Activated naive CD8-positive, alpha-beta T cell treated with anti-CD3 and anti-CD28 coated beads, Interleukin-2, amount 10 ng/mL, durations not matched to agents 7 days and 5 days (primary cell): ENCODE data around the gene MAP3K19. TPM values are rescaled to one million over a fixed set of nuclear protein-coding genes. Genes with fewer than 3 reads are reported as not detected.
"Not testable (repeated sequence)": the region's sequence is repeated elsewhere in the genome, so short reads cannot be mapped to it uniquely, and the experiment has no call there.

Experiments
- ATAC-seq: fragments of 150-1000 bp; cut with Tn5 transposase; one replicate; pipeline ENCODE4 v1.10.0; 2021; ENCODE audit warnings: low read depth, moderate library complexity
- POLR2A ChIA-PET: fragments of 350-600 bp; sonication (Branson Sonifier 250); formaldehyde crosslinking; loops from one replicate; lab custom pipeline; 2021; ENCODE audit warnings: antibody characterized with exemption; lab: Charles Lee
- DNase-seq: peaks from one replicate; pipeline ENCODE4 v3.0.0; 2021
- H3K27ac Mint-ChIP-seq: one replicate; pipeline ENCODE4 v1.8.0; 2022; ENCODE audit warnings: mild to moderate bottlenecking, mixed read lengths
- H3K27me3 Mint-ChIP-seq: one replicate; pipeline ENCODE4 v1.8.0; 2022; ENCODE audit warnings: mild to moderate bottlenecking, moderate library complexity, mixed read lengths
- H3K36me3 Mint-ChIP-seq: one replicate; pipeline ENCODE4 v1.8.0; 2021; ENCODE audit warnings: mild to moderate bottlenecking, mixed read lengths
- H3K4me1 Mint-ChIP-seq: one replicate; pipeline ENCODE4 v1.8.0; 2021; ENCODE audit warnings: mixed read lengths
- H3K4me3 Mint-ChIP-seq: one replicate; pipeline ENCODE4 v1.8.0; 2022; ENCODE audit warnings: mild to moderate bottlenecking, moderate library complexity, mixed read lengths
- H3K9me3 Mint-ChIP-seq: one replicate; pipeline ENCODE4 v1.8.0; 2021; ENCODE audit warnings: mixed read lengths
- total RNA-seq, 2 experiments: library from RNA; stranded (reverse); gene quantifications; one replicate each; pipeline ENCODE4 v1.2.3, GENCODE V29; 2021

The MAP3K19 gene
- total RNA-seq, 2 experiments from 2014 or later = not detected

- Mint-ChIP-seq H3K27ac (no peak overlapping the region), H3K4me1 (no peaks in the 10 kb centered on the region), H3K9me3 (peaks cover under 1% of the 10 kb centered on the region), H3K4me3 (no peak overlapping the region), H3K36me3 (no peaks in the 10 kb centered on the region), H3K27me3 (no peaks in the 10 kb centered on the region)
- no peak for DNase-seq
- POLR2A ChIA-PET = no interaction called here
- ATAC-seq = no peak
Measured at GRCh38 chr2:135037831-135038230, 9.4 kb downstream of the MAP3K19 start.

- H3K27me3 Mint-ChIP-seq, H3K4me1 Mint-ChIP-seq, ATAC-seq, H3K9me3 Mint-ChIP-seq, DNase-seq, POLR2A ChIA-PET, H3K4me3 Mint-ChIP-seq, H3K27ac Mint-ChIP-seq, H3K36me3 Mint-ChIP-seq: not testable (repeated sequence)
Measured at GRCh38 chr2:135033216-135033615, 14.0 kb downstream of the MAP3K19 start.

- no peaks in the 10 kb centered on the region for H3K4me1 Mint-ChIP-seq
- ATAC-seq (no peak), DNase-seq (no peak)
- no peak overlapping the region for H3K4me3 Mint-ChIP-seq
- POLR2A ChIA-PET = no interaction called here
- no peak overlapping the region for H3K27ac Mint-ChIP-seq
- no peaks in the 10 kb centered on the region for H3K27me3 Mint-ChIP-seq
- H3K9me3 Mint-ChIP-seq = no peaks in the 10 kb centered on the region
- no peaks in the 10 kb centered on the region for H3K36me3 Mint-ChIP-seq
Measured at GRCh38 chr2:135030826-135031225, 16.4 kb downstream of the MAP3K19 start.

GRCh38 chr2:135029481-135030134 is 17.6 kb downstream of the MAP3K19 start:
- no peak for ATAC-seq
- POLR2A ChIA-PET = no interaction called here
- Mint-ChIP-seq H3K4me1 (no peaks in the 10 kb centered on the region), H3K27me3 (no peaks in the 10 kb centered on the region), H3K9me3 (peaks cover 2% of the 10 kb centered on the region), H3K4me3 (no peak overlapping the region), H3K27ac (no peak overlapping the region), H3K36me3 (no peaks in the 10 kb centered on the region)
- DNase-seq = no peak

GRCh38 chr2:135023886-135024485 is 23.3 kb downstream of the MAP3K19 start:
- Mint-ChIP-seq H3K27ac (peak overlapping the region; percentile 8), H3K4me3 (peak overlapping the region; percentile 48), H3K9me3 (peaks cover 10% of the 10 kb centered on the region), H3K27me3 (no peaks in the 10 kb centered on the region), H3K4me1 (peaks cover 14% of the 10 kb centered on the region), H3K36me3 (peaks cover 1% of the 10 kb centered on the region)
- ATAC-seq (no peak), DNase-seq (no peak)
- POLR2A ChIA-PET = no interaction called here

GRCh38 chr2:135022952-135023880 is 24.0 kb downstream of the MAP3K19 start:
- ATAC-seq (no peak), DNase-seq (no peak)
- peaks cover 1% of the 10 kb centered on the region for H3K36me3 Mint-ChIP-seq
- no peaks in the 10 kb centered on the region for H3K27me3 Mint-ChIP-seq
- peak overlapping the region; percentile 48 for H3K4me3 Mint-ChIP-seq
- H3K9me3 Mint-ChIP-seq = peaks cover 10% of the 10 kb centered on the region
- POLR2A ChIA-PET = no interaction called here
- no peak overlapping the region for H3K27ac Mint-ChIP-seq
- peaks cover 14% of the 10 kb centered on the region for H3K4me1 Mint-ChIP-seq

- no peak for DNase-seq
- peaks cover 14% of the 10 kb centered on the region for H3K4me1 Mint-ChIP-seq
- H3K27ac Mint-ChIP-seq = no peak overlapping the region
- POLR2A ChIA-PET = no interaction called here
- H3K36me3 Mint-ChIP-seq = peaks cover 1% of the 10 kb centered on the region
- H3K27me3 Mint-ChIP-seq = peaks cover 5% of the 10 kb centered on the region
- ATAC-seq = no peak
- H3K9me3 Mint-ChIP-seq = peaks cover 15% of the 10 kb centered on the region
- H3K4me3 Mint-ChIP-seq = no peak overlapping the region
Measured at GRCh38 chr2:135021618-135022017, 25.6 kb downstream of the MAP3K19 start.

GRCh38 chr2:135011633-135012032 is 35.6 kb downstream of the MAP3K19 start:
- Mint-ChIP-seq H3K9me3 (peaks cover 3% of the 10 kb centered on the region), H3K4me3 (no peak overlapping the region), H3K4me1 (no peaks in the 10 kb centered on the region), H3K27ac (no peak overlapping the region), H3K27me3 (peaks cover 11% of the 10 kb centered on the region), H3K36me3 (no peaks in the 10 kb centered on the region)
- POLR2A ChIA-PET = no interaction called here
- ATAC-seq (no peak), DNase-seq (no peak)

- Mint-ChIP-seq H3K9me3 (no peaks in the 10 kb centered on the region), H3K4me3 (no peak overlapping the region), H3K4me1 (no peaks in the 10 kb centered on the region), H3K27me3 (peaks cover 21% of the 10 kb centered on the region), H3K36me3 (no peaks in the 10 kb centered on the region), H3K27ac (no peak overlapping the region)
- no peak for ATAC-seq
- POLR2A ChIA-PET = no interaction called here
- DNase-seq = no peak
Measured at GRCh38 chr2:135010200-135010942, 36.9 kb downstream of the MAP3K19 start.

- H3K27ac Mint-ChIP-seq = no peak overlapping the region
- H3K4me1 Mint-ChIP-seq = peaks cover 2% of the 10 kb centered on the region
Measured at GRCh38 chr2:135009339-135009738, 37.9 kb downstream of the MAP3K19 start.

GRCh38 chr2:135005753-135006152 is 41.5 kb downstream of the MAP3K19 start:
- Mint-ChIP-seq H3K27me3 (peaks cover 29% of the 10 kb centered on the region), H3K4me3 (no peak overlapping the region), H3K4me1 (peaks cover 5% of the 10 kb centered on the region), H3K27ac (no peak overlapping the region), H3K9me3 (no peaks in the 10 kb centered on the region), H3K36me3 (no peaks in the 10 kb centered on the region)
- no peak for ATAC-seq
- POLR2A ChIA-PET = no interaction called here
- DNase-seq = no peak

More at GRCh38 chr2:135009339-135009738, 37.9 kb downstream of the MAP3K19 start:
- H3K9me3 Mint-ChIP-seq = no peaks in the 10 kb centered on the region
- peaks cover 27% of the 10 kb centered on the region for H3K27me3 Mint-ChIP-seq
- H3K36me3 Mint-ChIP-seq = no peaks in the 10 kb centered on the region
- POLR2A ChIA-PET = no interaction called here
- no peak for ATAC-seq
- DNase-seq = no peak
- H3K4me3 Mint-ChIP-seq = no peak overlapping the region

GRCh38 chr2:135004005-135004746 is 43.1 kb downstream of the MAP3K19 start:
- Mint-ChIP-seq H3K27ac (no peak overlapping the region), H3K36me3 (no peaks in the 10 kb centered on the region), H3K27me3 (peaks cover 29% of the 10 kb centered on the region), H3K4me3 (no peak overlapping the region), H3K4me1 (peaks cover 5% of the 10 kb centered on the region), H3K9me3 (no peaks in the 10 kb centered on the region)
- peak; percentile 80 for DNase-seq
- POLR2A ChIA-PET = interaction anchor here (0.9 kb wide), 1 partner anchor 53 kb away, joined by 4 read pairs; no protein-coding TSS in a partner anchor
- ATAC-seq = peak; percentile 94
